ENCODE results near the gene CLTA. TPM values are rescaled to one million over a fixed set of nuclear protein-coding genes. Genes with fewer than 3 reads are reported as not detected.

Gene CLTA
- total and polyA plus RNA-seq, 2 donors from 2014 or later: 205 to 331 TPM

DNA sequence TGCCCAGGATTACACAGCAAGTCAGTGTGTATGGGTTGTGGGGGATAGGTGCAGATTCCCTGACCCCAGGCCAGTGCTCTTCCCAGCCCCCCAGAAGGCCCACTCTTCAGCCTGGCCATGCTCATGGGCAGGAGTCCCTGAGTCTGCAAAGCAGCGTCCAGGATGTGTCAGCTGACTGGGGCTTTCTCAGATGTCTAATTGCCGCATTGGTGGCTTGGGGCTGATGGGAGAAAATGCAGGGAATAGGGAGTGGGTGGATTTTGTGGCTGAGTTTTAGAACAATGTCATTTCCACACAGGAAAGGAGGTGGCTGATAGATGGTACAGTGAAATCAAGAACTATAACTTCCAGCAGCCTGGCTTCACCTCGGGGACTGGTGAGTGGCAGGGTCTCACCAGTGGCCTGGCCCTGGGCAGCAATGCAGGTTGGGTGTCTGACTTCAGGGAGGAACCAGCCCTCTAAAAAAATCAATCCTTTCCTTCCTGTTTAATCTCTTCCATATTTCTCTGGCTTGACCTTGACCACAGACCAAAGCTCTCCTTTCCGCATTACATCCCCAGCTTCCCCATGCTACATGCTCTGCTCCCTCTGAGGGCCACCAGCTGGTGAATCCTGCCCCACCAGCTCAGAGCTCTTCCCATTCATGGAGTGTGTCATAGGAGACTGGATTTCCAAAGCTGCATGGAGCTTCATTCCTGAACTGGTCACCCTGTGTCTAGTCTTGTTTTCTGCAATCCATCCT, 40.0 kb upstream of the CLTA start:
- intact Hi-C loops (cut with DNase I): no loop called here
- peaks cover 0 to 10% (median 8%) of the 10 kb centered on the region in 3 donors for H3K4me1 ChIP-seq (ENCODE audit: control insufficient read depth in 2 of 3, insufficient read depth in 2 of 3, low read depth in 1 of 3, low read length in 3 of 3)
- H3K27ac ChIP-seq (ENCODE audit: low read depth in 2 of 2, low read length in 2 of 2): no peak overlapping the region

DNA sequence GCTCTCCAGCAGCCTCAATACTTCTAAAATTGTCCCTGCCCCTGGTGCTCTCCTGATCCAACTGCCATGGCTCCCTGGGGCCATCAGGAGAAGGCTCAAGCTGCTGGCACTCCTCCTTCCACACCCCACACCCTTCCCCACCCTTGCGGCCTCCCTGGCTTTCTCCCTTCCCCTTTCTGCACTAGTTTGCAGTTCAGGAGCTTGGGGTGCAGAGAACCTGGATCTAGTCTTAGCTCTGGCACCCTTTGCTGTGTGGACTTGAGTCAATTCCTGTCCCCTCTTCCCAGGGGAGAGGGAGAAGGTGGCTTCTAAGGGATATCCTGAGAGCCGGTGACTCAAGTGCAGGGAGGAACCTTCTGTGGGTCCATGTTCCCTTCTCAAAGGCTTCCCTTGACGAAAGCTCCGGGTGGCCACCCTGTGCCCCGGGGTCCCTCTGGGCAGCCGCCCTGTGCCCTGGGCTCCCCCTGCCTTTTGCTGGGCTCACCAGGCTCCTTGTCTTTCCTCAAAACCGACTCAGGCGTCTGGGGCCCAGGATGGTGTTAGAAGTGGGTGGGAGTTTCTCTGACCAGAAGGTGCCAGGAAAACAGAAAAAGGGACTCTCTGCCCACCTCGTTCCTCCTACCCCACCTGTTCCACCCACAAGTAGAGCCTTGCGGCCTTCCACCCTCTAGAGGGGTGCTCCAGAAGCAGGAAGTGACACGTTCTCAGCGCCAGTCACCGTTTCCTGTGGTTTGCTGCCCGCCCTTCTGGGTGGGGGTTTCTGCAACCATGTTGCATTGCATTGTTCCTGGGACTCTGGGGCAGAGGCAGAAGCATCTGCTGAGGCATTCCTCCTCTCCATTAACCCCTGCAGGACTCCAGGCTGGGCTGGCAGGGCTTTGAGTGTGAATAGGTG, 39.2 kb upstream of the CLTA start:
- Histone ChIP-seq H3K27me3 (ENCODE audit: control insufficient read depth, insufficient read depth, low read length) (no peaks in the 10 kb centered on the region), H3K27ac (ENCODE audit: low read depth in 2 of 2, low read length in 2 of 2) (no peak overlapping the region), H3K4me3 (ENCODE audit: low read length in 3 of 3) (no peak overlapping the region), H3K9ac (ENCODE audit: low read length in 3 of 3) (no peak overlapping the region), H3K36me3 (ENCODE audit: control insufficient read depth in 2 of 3, insufficient read depth in 3 of 3, low read length in 3 of 3) (no peaks in the 10 kb centered on the region), H3K4me1 (ENCODE audit: control insufficient read depth in 2 of 3, insufficient read depth in 2 of 3, low read depth in 1 of 3, low read length in 3 of 3) (peaks cover 0 to 10% (median 8%) of the 10 kb centered on the region in 3 donors), H3K9me3 (ENCODE audit: control insufficient read depth in 2 of 3, insufficient read depth in 1 of 3, low read length in 3 of 3) (no peaks in the 10 kb centered on the region)
- intact Hi-C loops (cut with DNase I): no loop called here
- FAIRE-seq (no peak), DNase-seq (peak in 1 of 5 donors; percentile 83)
- TF ChIP-seq, protein P1, sequence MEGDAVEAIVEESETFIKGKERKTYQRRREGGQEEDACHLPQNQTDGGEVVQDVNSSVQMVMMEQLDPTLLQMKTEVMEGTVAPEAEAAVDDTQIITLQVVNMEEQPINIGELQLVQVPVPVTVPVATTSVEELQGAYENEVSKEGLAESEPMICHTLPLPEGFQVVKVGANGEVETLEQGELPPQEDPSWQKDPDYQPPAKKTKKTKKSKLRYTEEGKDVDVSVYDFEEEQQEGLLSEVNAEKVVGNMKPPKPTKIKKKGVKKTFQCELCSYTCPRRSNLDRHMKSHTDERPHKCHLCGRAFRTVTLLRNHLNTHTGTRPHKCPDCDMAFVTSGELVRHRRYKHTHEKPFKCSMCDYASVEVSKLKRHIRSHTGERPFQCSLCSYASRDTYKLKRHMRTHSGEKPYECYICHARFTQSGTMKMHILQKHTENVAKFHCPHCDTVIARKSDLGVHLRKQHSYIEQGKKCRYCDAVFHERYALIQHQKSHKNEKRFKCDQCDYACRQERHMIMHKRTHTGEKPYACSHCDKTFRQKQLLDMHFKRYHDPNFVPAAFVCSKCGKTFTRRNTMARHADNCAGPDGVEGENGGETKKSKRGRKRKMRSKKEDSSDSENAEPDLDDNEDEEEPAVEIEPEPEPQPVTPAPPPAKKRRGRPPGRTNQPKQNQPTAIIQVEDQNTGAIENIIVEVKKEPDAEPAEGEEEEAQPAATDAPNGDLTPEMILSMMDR (IDR thresholded peaks at IDR 0.05; ENCODE audit: borderline replicate concordance, extremely low read depth, insufficient read depth): no peak

More for the DNA sequence above, 40.0 kb upstream of the CLTA start:
- no peak overlapping the region for H3K9ac ChIP-seq (ENCODE audit: low read length in 3 of 3)
- no peaks in the 10 kb centered on the region for H3K27me3 ChIP-seq (ENCODE audit: control insufficient read depth, insufficient read depth, low read length)
- DNase-seq: peak in 1 of 5 donors; percentile 43
- no peak for FAIRE-seq
- TF ChIP-seq, protein P1 (IDR thresholded peaks at IDR 0.05; ENCODE audit: borderline replicate concordance, extremely low read depth, insufficient read depth): no peak
- no peak overlapping the region for H3K4me3 ChIP-seq (ENCODE audit: low read length in 3 of 3)
- peaks cover 0 to 2% (median 0%) of the 10 kb centered on the region in 3 donors for H3K9me3 ChIP-seq (ENCODE audit: control insufficient read depth in 2 of 3, insufficient read depth in 1 of 3, low read length in 3 of 3)
- no peaks in the 10 kb centered on the region for H3K36me3 ChIP-seq (ENCODE audit: control insufficient read depth in 2 of 3, insufficient read depth in 3 of 3, low read length in 3 of 3)

DNA sequence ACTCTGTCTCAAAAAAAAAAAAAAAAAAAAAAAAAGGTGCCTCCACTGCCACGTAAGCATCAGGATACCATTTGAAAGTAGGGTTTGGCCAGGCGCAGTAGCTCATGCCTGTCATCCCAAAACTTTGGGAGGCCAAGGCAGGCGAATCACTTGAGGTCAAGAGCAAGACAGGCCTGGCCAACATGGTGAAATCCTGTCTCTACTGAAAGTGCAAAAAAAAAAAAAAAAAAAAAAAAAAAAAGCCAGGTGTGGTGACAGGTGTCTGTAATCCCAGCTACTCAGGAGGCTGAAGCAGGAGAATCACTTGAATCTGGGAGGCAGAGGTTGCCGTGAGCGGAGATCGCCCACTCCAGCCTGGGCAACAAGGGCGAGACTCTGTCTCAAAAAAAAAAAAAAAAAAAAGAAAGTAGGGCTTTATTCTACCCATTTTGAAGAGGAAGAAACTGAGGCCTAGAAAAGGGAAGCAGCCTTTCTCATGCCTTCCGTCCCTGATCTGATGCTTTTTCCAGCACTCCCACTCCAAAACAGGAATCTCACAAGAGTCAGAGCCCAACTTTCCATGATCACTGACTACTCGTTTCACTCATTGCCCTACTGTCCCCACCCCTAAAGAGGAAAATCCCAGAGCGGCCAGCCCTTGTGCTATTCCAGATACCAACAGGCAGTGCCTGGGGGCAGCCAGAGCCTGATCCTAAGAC, 37.8 kb upstream of the CLTA start:
- Histone ChIP-seq H3K4me1 (ENCODE audit: control insufficient read depth in 2 of 3, insufficient read depth in 2 of 3, low read depth in 1 of 3, low read length in 3 of 3) (peaks cover 0 to 10% (median 8%) of the 10 kb centered on the region in 3 donors), H3K4me3 (ENCODE audit: low read length in 3 of 3) (no peak overlapping the region), H3K9ac (ENCODE audit: low read length in 3 of 3) (no peak overlapping the region), H3K9me3 (ENCODE audit: control insufficient read depth in 2 of 3, insufficient read depth in 1 of 3, low read length in 3 of 3) (no peaks in the 10 kb centered on the region), H3K27ac (ENCODE audit: low read depth in 2 of 2, low read length in 2 of 2) (no peak overlapping the region), H3K36me3 (ENCODE audit: control insufficient read depth in 2 of 3, insufficient read depth in 3 of 3, low read length in 3 of 3) (no peaks in the 10 kb centered on the region), H3K27me3 (ENCODE audit: control insufficient read depth, insufficient read depth, low read length) (no peaks in the 10 kb centered on the region)
- DNase-seq (peak in 1 of 5 donors; percentile 46), FAIRE-seq (no peak)
- TF ChIP-seq, protein P1 (IDR thresholded peaks at IDR 0.05; ENCODE audit: borderline replicate concordance, extremely low read depth, insufficient read depth): no peak
- intact Hi-C loops (cut with DNase I): no loop called here

Measured in kidney (tissue), 14 donors.